Kidney epithelial cell (primary cell): ENCODE results near the gene MPC1. TPM values are rescaled to one million over a fixed set of nuclear protein-coding genes. Genes with fewer than 3 reads are reported as not detected.

Experiments used
- DNase-seq: peaks from one replicate; pipeline ENCODE4 v3.0.0-alpha.2; 2010; ENCODE audit warnings: low read depth
- H3K27me3 ChIP-seq: 2 replicates; pipeline ENCODE4 v1.6.0; 2011; ENCODE audit warnings: low read length; ENCODE audit not compliant: control insufficient read depth, insufficient read depth
- H3K36me3 ChIP-seq: 2 replicates; pipeline ENCODE4 v1.5.1; 2011; ENCODE audit warnings: low read length; ENCODE audit not compliant: control insufficient read depth, insufficient read depth
- H3K4me3 ChIP-seq: 2 replicates; pipeline ENCODE4 v1.5.1; 2011; ENCODE audit warnings: low read depth, mild to moderate bottlenecking, control low read depth, low read length
- total RNA-seq: library from RNA; depleted of rRNA; stranded (reverse); fragments of >200 nt; gene quantifications from 2 replicates; pipeline ENCODE4 v1.2.3, GENCODE V29; 2015
- TF ChIP-seq, protein P1 (sequence below): IDR thresholded peaks from 2 replicates; pipeline ENCODE4 v1.5.1; 2011; ENCODE audit warnings: mild to moderate bottlenecking, moderate library complexity, low read length, control low read depth, inconsistent platforms; ENCODE audit not compliant: insufficient read depth, poor library complexity, severe bottlenecking

Gene MPC1
- total RNA-seq, 1 donor from 2014 or later, result 20.3 TPM

DNA sequence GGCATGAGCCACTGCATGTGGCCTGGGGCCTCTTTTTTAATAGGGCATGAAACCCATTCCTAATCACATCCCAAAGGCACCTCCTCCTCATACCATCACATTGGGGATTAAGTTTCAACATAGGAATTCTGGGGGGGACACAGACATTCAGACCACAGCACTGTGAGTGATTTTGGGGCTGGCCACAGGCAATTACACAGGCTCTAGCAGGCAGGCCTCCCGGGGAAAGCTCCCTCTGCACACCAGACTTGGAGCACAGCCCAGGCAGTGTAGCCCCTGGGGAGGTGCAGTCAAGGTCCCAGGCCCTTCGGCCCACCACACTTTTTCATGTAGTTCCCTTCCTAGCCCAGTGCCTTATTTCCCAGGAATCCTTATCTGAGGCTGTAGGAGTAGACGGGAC is 45.9 kb downstream of the MPC1 start:
- no peaks in the 10 kb centered on the region for H3K36me3 ChIP-seq
- TF ChIP-seq, protein P1, sequence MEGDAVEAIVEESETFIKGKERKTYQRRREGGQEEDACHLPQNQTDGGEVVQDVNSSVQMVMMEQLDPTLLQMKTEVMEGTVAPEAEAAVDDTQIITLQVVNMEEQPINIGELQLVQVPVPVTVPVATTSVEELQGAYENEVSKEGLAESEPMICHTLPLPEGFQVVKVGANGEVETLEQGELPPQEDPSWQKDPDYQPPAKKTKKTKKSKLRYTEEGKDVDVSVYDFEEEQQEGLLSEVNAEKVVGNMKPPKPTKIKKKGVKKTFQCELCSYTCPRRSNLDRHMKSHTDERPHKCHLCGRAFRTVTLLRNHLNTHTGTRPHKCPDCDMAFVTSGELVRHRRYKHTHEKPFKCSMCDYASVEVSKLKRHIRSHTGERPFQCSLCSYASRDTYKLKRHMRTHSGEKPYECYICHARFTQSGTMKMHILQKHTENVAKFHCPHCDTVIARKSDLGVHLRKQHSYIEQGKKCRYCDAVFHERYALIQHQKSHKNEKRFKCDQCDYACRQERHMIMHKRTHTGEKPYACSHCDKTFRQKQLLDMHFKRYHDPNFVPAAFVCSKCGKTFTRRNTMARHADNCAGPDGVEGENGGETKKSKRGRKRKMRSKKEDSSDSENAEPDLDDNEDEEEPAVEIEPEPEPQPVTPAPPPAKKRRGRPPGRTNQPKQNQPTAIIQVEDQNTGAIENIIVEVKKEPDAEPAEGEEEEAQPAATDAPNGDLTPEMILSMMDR, result no peak
- DNase-seq, result no peak
- no peaks in the 10 kb centered on the region for H3K27me3 ChIP-seq
- no peak overlapping the region for H3K4me3 ChIP-seq

DNA sequence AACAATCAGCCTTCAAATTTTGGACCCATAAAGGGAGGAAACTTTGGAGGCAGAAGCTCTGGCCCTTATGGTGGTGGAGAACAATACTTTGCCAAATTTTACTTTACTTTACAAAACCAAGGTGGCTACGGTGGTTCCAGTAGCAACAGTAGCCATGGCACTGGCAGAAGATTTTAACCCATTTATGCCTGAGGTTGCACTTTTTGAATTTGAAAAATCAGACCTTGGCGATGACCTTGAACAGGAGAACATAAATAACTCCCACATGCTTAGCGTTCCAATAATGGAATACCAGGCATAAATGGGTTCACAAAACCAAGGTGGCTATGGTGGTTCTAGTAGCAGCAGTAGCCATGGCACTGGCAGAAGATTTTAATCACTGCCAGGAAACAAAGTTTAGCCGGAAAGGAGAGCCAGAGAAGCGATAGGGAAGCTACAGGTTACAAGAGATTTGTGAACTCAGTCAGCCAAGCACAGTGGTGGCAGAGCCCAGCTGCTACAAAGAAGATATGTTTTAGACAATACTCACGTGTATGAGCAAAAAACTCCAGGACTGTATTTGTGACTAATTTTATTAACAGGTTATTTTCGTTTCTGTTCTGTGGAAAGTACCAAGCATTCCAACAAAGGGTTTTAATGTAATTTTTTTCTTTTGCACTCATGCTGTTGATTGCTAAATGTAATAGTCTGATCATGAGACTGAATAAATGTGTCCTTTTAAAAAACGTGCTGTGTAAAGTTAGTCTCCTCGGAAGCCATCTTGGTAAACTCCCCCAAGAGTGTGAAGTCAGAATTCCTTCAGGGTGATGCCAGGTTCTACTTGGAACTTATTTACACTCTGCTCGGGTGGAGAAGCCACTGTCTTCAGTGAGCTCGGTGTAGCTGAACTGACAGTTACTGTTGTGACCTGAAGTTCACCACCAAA is 47.1 kb downstream of the MPC1 start:
- H3K36me3 ChIP-seq, result no peaks in the 10 kb centered on the region
- no peak overlapping the region for H3K4me3 ChIP-seq
- DNase-seq, result no peak
- no peaks in the 10 kb centered on the region for H3K27me3 ChIP-seq
- TF ChIP-seq, protein P1, result no peak

GRCh38 chr6:166334878-166335277 is 47.9 kb downstream of the MPC1 start:
- Histone ChIP-seq H3K36me3 (no peaks in the 10 kb centered on the region), H3K4me3 (no peak overlapping the region), H3K27me3 (no peaks in the 10 kb centered on the region)
- TF ChIP-seq, protein P1, result no peak
- no peak for DNase-seq

GRCh38 chr6:166333172-166333995 is 49.4 kb downstream of the MPC1 start:
- Histone ChIP-seq H3K4me3 (no peak overlapping the region), H3K36me3 (no peaks in the 10 kb centered on the region), H3K27me3 (no peaks in the 10 kb centered on the region)
- DNase-seq, result no peak
- TF ChIP-seq, protein P1, result no peak

DNA sequence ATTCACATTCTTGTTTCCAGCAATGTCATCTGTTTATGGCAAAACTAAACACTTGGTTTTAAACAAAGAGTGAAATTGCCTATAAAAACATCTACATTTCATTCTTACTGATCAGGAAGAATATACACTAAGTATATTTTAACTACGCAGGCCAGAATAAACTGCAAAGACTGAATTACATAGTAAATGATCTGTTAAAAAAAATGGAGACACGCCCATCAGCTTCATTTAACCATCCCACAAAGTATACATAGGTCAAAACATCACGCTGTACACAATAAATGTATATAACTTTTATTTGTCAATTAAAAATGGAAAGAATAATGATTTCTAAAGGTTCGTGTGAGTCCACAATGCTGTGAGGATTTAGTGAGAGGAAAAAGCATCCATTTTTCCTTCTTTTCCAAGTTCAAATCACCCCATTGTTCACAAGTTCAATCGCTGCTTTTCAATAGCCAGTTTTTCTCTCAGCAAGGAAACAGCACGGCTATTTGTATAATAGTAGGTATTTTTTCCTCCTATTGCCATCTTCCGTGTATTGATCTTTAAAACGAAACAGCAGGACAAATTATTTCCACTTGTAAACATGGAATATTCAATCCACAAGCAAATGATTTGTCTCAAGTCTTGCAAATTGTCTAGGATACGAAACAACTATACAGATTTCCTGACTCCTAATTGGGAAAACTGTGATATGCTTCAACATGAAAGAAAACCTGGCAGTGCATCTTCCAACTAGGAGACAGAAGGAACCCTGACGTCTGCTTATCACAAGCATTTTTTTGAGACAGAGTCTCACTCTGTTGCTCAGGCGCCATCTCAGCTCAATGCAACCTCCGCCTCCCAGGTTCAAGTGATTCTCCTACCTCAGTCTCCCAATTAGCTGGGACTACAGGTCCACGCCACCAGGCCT is 51.0 kb downstream of the MPC1 start:
- Histone ChIP-seq H3K36me3 (no peaks in the 10 kb centered on the region), H3K27me3 (no peaks in the 10 kb centered on the region)
- TF ChIP-seq, protein P1, result no peak

More for the DNA sequence above, 51.0 kb downstream of the MPC1 start:
- DNase-seq, result no peak
- no peak overlapping the region for H3K4me3 ChIP-seq
